ENCODE measurements around the gene MLYCD.

MLYCD gene

GRCh38 chr16:83933885-83934683, 35.2 kb downstream of the MLYCD start:
- H3K4me1 ChIP-seq (ENCODE audit: insufficient read depth, low read length, severe bottlenecking) = no peaks in the 10 kb centered on the region
- H4K20me1 ChIP-seq (ENCODE audit: insufficient read depth, low read length) = no peaks in the 10 kb centered on the region
- H3K4me2 ChIP-seq (ENCODE audit: low read length) = no peak overlapping the region
- no peak overlapping the region for H3K4me3 ChIP-seq (ENCODE audit: low read depth, low read length, poor library complexity, severe bottlenecking)
- no peak overlapping the region for H3K27ac ChIP-seq (ENCODE audit: low read depth, low read length, poor library complexity, severe bottlenecking)
- no peak overlapping the region for H3K9ac ChIP-seq (ENCODE audit: low read length)
- no peaks in the 10 kb centered on the region for H3K36me3 ChIP-seq (ENCODE audit: insufficient read depth, low read length)
- no peaks in the 10 kb centered on the region for H3K9me2 ChIP-seq (ENCODE audit: low read depth, low read length)
- H3K79me2 ChIP-seq (ENCODE audit: insufficient read depth, low read length) = no peaks in the 10 kb centered on the region
- 0 out of 2 replicates have a peak, but pooled peaks cover 3% of the 10 kb centered on the region for H3K27me3 ChIP-seq (ENCODE audit: insufficient read depth, low read length)
- TF ChIP-seq EZH2 (IDR thresholded peaks at IDR 0.05; ENCODE audit: borderline replicate concordance, low read length) = no peak
- no peaks in the 10 kb centered on the region for H3F3A ChIP-seq (ENCODE audit: insufficient read depth, low read length)
- no peaks in the 10 kb centered on the region for H3K9me3 ChIP-seq (ENCODE audit: low read length)
- no peak overlapping the region for H2AFZ ChIP-seq (ENCODE audit: low read length)

GRCh38 chr16:83934684-83934977, 35.7 kb downstream of the MLYCD start:
- no peak overlapping the region for H3K4me3 ChIP-seq (ENCODE audit: low read depth, low read length, poor library complexity, severe bottlenecking)
- no peaks in the 10 kb centered on the region for H4K20me1 ChIP-seq (ENCODE audit: insufficient read depth, low read length)
- H3K4me1 ChIP-seq (ENCODE audit: insufficient read depth, low read length, severe bottlenecking) = no peaks in the 10 kb centered on the region
- H3K9me2 ChIP-seq (ENCODE audit: low read depth, low read length) = no peaks in the 10 kb centered on the region
- H2AFZ ChIP-seq (ENCODE audit: low read length) = no peak overlapping the region
- no peaks in the 10 kb centered on the region for H3K36me3 ChIP-seq (ENCODE audit: insufficient read depth, low read length)
- 0 out of 2 replicates have a peak, but pooled peaks cover 3% of the 10 kb centered on the region for H3K27me3 ChIP-seq (ENCODE audit: insufficient read depth, low read length)
- H3K9ac ChIP-seq (ENCODE audit: low read length) = no peak overlapping the region
- H3K9me3 ChIP-seq (ENCODE audit: low read length) = no peaks in the 10 kb centered on the region
- no peaks in the 10 kb centered on the region for H3F3A ChIP-seq (ENCODE audit: insufficient read depth, low read length)
- H3K79me2 ChIP-seq (ENCODE audit: insufficient read depth, low read length) = no peaks in the 10 kb centered on the region
- TF ChIP-seq EZH2 (IDR thresholded peaks at IDR 0.05; ENCODE audit: borderline replicate concordance, low read length) (no peak), CTCF (IDR thresholded peaks at IDR 0.05; ENCODE audit: low read length) (no peak)
- H3K4me2 ChIP-seq (ENCODE audit: low read length) = no peak overlapping the region
- no peak overlapping the region for H3K27ac ChIP-seq (ENCODE audit: low read depth, low read length, poor library complexity, severe bottlenecking)

GRCh38 chr16:83935005-83935857, 36.3 kb downstream of the MLYCD start:
- no peaks in the 10 kb centered on the region for H4K20me1 ChIP-seq (ENCODE audit: insufficient read depth, low read length)
- no peaks in the 10 kb centered on the region for H3K9me3 ChIP-seq (ENCODE audit: low read length)
- H3K27ac ChIP-seq (ENCODE audit: low read depth, low read length, poor library complexity, severe bottlenecking) = no peak overlapping the region

More at GRCh38 chr16:83935005-83935857, 36.3 kb downstream of the MLYCD start:
- Histone ChIP-seq H3K36me3 (ENCODE audit: insufficient read depth, low read length) (no peaks in the 10 kb centered on the region), H3F3A (ENCODE audit: insufficient read depth, low read length) (no peaks in the 10 kb centered on the region), H3K4me2 (ENCODE audit: low read length) (no peak overlapping the region), H3K79me2 (ENCODE audit: insufficient read depth, low read length) (no peaks in the 10 kb centered on the region), H3K4me1 (ENCODE audit: insufficient read depth, low read length, severe bottlenecking) (no peaks in the 10 kb centered on the region), H3K4me3 (ENCODE audit: low read depth, low read length, poor library complexity, severe bottlenecking) (no peak overlapping the region), H3K27me3 (ENCODE audit: insufficient read depth, low read length) (0 out of 2 replicates have a peak, but pooled peaks cover 3% of the 10 kb centered on the region), H3K9me2 (ENCODE audit: low read depth, low read length) (no peaks in the 10 kb centered on the region), H3K9ac (ENCODE audit: low read length) (no peak overlapping the region), H2AFZ (ENCODE audit: low read length) (no peak overlapping the region)
- TF ChIP-seq CTCF (IDR thresholded peaks at IDR 0.05; ENCODE audit: low read length) = no peak
- TF ChIP-seq EZH2 (IDR thresholded peaks at IDR 0.05; ENCODE audit: borderline replicate concordance, low read length) = no peak
